Bronchial epithelial cell (primary cell): ENCODE data around the gene SHC2. TPM values are rescaled to one million over a fixed set of nuclear protein-coding genes. Genes with fewer than 3 reads are reported as not detected.

Experiments used
- DNase-seq: peaks from one replicate; pipeline ENCODE4 v3.0.0-alpha.2; 2010; ENCODE audit warnings: low read depth
- FAIRE-seq: peaks from 2 replicates; lab custom pipeline; 2011; peaks lifted over from hg19 to GRCh38; lab: Jason Lieb, UNC
- H3K27me3 ChIP-seq: 2 replicates; pipeline ENCODE4 v1.5.1; 2011; ENCODE audit warnings: low read length; ENCODE audit not compliant: control insufficient read depth, insufficient read depth
- H3K36me3 ChIP-seq: 2 replicates; pipeline ENCODE4 v1.5.1; 2011; ENCODE audit warnings: low read length; ENCODE audit not compliant: control insufficient read depth, insufficient read depth
- H3K4me3 ChIP-seq: 2 replicates; pipeline ENCODE4 v1.5.1; 2011; ENCODE audit warnings: mild to moderate bottlenecking, low read depth, low read length, control low read depth
- CTCF ChIP-seq: IDR thresholded peaks from 2 replicates; pipeline ENCODE4 v1.5.1; 2011; ENCODE audit warnings: mild to moderate bottlenecking, moderate library complexity, low read length, control low read depth, inconsistent platforms; ENCODE audit not compliant: insufficient read depth, severe bottlenecking
- total RNA-seq: library from RNA; depleted of rRNA; stranded (reverse); fragments of >200 nt; gene quantifications from 2 replicates; pipeline ENCODE4 v1.2.1, GENCODE V29; 2014

SHC2 gene
- total RNA-seq, 1 donor from 2014 or later: under 0.01 TPM

- TF ChIP-seq CTCF: no peak
- no peak for DNase-seq
- H3K36me3 ChIP-seq: no peaks in the 10 kb centered on the region
- H3K4me3 ChIP-seq: peak within 1 kb of the TSS; percentile 27
- H3K27me3 ChIP-seq: peaks cover 7% of the 10 kb centered on the region
- FAIRE-seq: no peak
Measured at GRCh38 chr19:408902-409515, 51.8 kb downstream of the SHC2 start, which contains the start of gene C2CD4C. Gene C2CD4C, minus strand, starts transcription at chr19:409147. Its CDS starts 786 bp downstream, at chr19:408361.

- no peak for FAIRE-seq
- Histone ChIP-seq H3K27me3 (peaks cover 7% of the 10 kb centered on the region), H3K4me3 (peak overlapping the region; percentile 27), H3K36me3 (no peaks in the 10 kb centered on the region)
- no peak for TF ChIP-seq CTCF
- no peak for DNase-seq
Measured at GRCh38 chr19:408441-408901, 52.4 kb downstream of the SHC2 start.

- Histone ChIP-seq H3K36me3 (no peaks in the 10 kb centered on the region), H3K27me3 (peaks cover 7% of the 10 kb centered on the region), H3K4me3 (no peak overlapping the region)
- no peak for TF ChIP-seq CTCF
- DNase-seq: no peak
- no peak for FAIRE-seq
Measured at GRCh38 chr19:407511-408440, 53.1 kb downstream of the SHC2 start.

GRCh38 chr19:406971-407510 is 53.8 kb downstream of the SHC2 start:
- H3K27me3 ChIP-seq: peaks cover 7% of the 10 kb centered on the region

GRCh38 chr19:406135-406781 is 54.6 kb downstream of the SHC2 start:
- TF ChIP-seq CTCF: no peak
- Histone ChIP-seq H3K27me3 (peaks cover 7% of the 10 kb centered on the region), H3K36me3 (no peaks in the 10 kb centered on the region), H3K4me3 (no peak overlapping the region)
- DNase-seq (no peak), FAIRE-seq (no peak)

More at GRCh38 chr19:406971-407510, 53.8 kb downstream of the SHC2 start:
- DNase-seq (no peak), FAIRE-seq (no peak)
- no peak for TF ChIP-seq CTCF
- no peaks in the 10 kb centered on the region for H3K36me3 ChIP-seq
- H3K4me3 ChIP-seq: no peak overlapping the region
